A549 (cell line): ENCODE measurements around the gene PLAC1.

Experiments
- CTCF ChIP-seq: fragments of >200 bp; sonication (Bioruptor Twin); formaldehyde crosslinking; IDR thresholded peaks from 3 replicates; pipeline ENCODE4 v1.5.1; 2016
- MAZ ChIP-seq: fragments of 150-350 bp; IDR thresholded peaks from 2 replicates; pipeline ENCODE4 v1.6.1; 2014; ENCODE audit warnings: antibody characterized with exemption, low read depth, low read length, borderline replicate concordance
- TF ChIP-seq, protein P1 (sequence below): IDR thresholded peaks from 2 replicates; pipeline ENCODE4 v1.6.1; 2012

- TF ChIP-seq CTCF (no peak), MAZ (no peak)
- TF ChIP-seq, protein P1, sequence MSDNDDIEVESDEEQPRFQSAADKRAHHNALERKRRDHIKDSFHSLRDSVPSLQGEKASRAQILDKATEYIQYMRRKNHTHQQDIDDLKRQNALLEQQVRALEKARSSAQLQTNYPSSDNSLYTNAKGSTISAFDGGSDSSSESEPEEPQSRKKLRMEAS: no peak
Observed at GRCh38 chrX:134622813-134623185, 35.5 kb downstream of the PLAC1 start.
